Activated CD8-positive, alpha-beta memory T cell treated with anti-CD3 and anti-CD28 coated beads for 1 hour (primary cell): ENCODE measurements around the gene CYB5D1.
"Not testable (repeated sequence)": the region's sequence is repeated elsewhere in the genome, so short reads cannot be mapped to it uniquely, and the experiment has no call there.

Experiments
- DNase-seq, 2 donors: peaks; one replicate each; pipeline ENCODE4 v3.0.0-alpha.2; 2020; ENCODE audit warnings: low read depth in 1 of 2; ENCODE audit errors: extremely low read depth in 1 of 2

The CYB5D1 gene, protein sequence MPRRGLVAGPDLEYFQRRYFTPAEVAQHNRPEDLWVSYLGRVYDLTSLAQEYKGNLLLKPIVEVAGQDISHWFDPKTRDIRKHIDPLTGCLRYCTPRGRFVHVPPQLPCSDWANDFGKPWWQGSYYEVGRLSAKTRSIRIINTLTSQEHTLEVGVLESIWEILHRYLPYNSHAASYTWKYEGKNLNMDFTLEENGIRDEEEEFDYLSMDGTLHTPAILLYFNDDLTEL

DNA sequence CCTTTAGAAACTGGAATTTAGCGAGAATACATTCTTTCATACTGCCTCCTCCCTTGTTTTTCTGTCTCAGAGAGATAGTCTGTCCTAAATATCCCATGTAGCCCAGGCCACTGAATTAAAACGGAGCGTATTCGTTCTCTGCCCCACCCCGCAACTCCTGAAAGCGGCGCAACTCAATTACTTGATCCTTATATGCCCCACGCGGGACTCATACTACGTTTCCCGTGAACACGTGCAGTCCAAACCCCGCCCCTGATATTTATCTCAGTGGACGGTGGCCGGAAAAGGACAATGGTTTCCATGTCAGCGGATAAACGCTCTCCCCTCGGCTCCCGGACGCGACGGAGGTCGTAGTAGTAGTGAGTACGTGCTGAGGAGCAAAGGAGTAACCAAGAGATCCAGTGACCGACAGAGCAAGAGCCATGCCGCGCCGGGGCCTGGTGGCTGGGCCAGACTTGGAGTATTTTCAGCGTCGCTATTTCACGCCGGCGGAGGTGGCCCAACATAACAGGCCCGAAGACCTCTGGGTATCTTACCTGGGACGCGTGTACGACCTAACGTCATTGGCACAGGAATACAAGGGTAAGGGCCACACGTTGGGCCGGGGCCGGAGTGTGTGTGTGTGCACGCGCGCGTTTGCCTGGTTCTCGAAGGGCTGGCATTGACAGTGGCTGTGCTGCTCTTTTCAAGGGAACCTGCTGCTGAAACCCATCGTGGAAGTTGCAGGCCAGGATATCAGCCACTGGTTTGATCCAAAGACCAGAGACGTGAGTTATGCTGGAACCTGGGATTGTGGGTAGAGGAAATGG lies at the start of gene CYB5D1:
TSS of gene CYB5D1 (plus strand) at position 291 of the 809 bp plus-strand sequence. CDS start at position 423, 132 bp downstream.
- peak; percentile 76 to 78 for DNase-seq

DNA sequence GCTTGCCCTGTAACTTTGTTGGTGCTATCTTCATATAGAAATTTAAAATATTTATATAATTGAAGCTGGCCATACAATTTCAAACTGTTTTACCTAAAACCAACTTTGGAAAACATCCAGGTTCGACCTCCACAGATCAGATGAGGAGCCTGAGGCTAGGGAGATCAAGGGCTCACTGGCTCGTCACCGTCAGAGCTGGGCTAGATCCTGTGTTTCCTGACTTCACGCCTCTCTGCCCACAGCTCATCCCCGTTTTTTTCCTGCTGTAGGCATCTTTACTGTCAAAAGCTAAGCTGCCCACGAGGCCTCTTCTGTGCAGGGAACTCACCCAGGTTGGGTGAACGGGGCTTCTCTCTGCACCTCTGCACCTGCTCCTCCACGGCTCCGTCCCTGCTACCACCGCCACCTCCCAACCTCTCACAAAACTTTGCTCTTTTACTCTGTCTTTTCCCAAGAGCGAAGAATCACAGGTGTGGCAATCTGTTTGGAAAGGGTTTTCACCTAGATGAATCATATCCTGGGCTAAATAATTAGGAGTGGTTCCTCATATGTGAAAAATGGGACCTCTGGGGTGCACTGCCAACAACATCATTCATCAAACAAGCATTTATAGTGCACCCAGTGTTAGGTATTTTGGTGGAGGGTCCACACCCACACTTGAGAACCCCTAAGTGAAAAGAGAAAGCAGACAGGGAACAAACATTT lies 48.6 kb upstream of the CYB5D1 start:
- no peak for DNase-seq

DNA sequence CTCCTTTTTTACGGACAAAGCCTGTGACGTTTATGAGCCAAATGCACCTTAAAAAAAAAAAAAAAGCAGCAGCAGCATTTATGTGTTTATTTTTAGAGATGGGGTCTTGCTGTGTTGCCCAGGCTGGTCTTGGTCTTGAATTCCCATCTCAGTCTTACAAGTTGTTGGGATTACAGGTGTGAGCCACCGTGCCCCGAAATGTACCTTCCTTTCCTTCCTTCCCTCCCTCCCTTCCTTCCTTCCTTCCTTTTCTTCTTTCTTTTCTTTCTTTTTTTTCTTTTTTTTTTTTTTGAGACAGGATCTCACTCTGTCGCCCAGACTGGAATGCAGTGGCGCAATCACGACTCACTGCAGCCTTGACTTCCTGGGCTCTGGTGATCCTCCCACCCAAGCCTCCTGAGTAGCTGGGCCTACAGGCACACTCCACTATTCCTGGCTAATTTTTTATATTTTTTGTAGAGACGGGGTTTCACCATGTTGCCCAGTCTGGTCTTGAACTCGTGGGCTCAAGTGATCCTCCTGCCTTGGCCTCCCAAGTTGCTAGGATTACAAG lies 47.9 kb upstream of the CYB5D1 start:
- not testable (repeated sequence) for DNase-seq

DNA sequence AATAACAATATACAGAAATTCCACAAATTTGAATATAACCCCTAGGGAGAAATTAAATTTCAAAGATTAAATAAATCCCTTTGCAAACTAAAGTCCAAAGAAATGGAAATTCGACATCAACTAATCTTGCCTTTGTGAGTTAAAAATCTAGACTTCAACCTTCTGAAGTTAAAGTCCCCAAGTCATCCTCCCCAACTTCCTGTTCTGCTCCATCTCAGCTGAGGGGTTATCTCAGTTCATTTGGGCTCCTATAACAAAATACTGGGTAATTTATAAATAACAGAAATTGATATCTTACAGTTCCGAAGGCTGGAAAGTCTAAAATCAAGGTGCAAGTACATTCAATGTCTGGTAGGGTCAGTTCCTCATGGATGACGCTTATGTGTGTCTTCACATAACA lies 46.6 kb upstream of the CYB5D1 start:
- DNase-seq, result no peak

DNA sequence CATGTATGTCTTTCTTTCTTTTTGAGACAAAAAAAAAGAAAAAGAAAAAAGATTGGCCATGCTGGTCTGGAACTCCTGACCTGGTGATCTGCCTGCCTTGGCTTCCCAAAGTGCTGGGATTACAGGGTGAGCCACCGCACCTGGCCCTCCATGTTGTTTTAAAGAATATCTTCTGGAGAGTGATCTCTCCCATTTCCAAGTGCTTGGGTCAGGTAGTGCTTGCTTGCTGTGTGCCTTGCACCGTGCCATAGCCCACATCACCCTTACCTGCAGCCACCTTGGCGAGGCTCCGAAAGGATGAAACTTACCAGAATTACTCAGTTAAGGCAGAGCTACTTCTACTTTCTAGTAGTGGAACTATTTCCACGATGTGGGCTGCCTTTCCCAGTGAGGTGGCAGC lies 42.8 kb upstream of the CYB5D1 start:
- no peak for DNase-seq

DNA sequence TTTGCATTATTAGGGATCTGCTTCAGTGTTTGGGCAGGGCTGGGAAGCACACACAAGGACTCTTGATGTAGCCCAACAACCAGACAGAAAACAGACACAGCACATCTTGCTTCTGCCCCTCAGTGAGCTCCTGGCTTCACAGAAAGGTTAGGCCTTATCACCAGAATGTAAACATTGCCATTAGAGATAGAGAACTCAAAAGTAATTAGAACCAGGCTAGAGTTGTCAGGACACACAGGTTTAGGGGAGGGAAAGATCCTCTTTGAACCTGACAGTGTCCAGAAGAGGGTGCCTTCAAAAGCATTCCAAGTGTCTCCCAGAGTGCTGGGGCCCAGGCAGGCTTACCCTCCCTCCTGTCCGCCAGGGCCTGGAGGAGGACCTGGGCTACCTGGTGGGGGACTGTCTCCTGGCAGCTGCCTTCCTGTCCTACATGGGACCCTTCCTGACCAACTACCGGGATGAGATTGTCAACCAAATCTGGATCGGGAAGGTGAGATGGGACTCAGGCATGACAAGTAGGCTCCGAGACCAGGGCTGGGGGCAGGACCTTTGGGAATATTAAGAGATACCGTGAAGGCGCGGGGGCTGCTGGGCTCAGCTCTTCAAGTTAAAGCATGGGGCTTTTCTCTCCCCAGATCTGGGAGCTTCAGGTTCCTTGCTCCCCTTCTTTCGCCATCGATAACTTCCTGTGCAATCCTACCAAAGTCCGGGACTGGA lies 40.7 kb upstream of the CYB5D1 start:
- DNase-seq, result no peak

DNA sequence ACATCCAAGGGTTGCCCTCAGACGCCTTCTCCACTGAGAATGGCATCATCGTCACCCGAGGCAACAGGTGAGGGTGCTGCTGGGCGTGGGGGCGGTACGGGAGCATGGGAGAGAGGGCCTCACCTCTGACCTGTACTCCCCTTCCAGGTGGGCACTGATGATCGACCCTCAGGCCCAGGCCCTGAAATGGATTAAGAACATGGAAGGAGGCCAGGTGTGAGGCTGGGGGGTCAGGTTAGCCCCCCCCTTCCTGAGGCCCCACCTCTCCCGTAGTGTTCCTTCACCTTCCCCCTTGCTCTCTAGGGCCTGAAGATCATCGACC lies 40.2 kb upstream of the CYB5D1 start:
- no peak for DNase-seq

DNA sequence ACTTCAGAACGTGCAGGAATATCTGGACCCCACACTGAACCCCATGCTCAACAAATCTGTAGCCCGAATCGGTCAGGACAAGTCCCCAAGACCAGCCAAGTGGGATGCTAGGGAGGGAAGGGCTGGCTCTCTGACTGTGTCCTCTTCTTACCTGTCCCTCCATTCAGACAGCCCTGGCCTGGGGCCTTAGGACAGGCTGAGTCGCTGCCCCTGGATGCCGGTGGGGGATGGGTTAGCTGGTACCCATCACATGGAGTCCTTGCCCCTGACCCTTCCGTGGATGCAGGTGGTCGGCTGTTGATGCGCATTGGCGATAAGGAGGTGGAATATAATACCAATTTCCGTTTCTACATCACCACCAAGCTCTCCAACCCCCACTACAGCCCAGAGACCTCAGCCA lies 39.8 kb upstream of the CYB5D1 start:
- no peak for DNase-seq

DNA sequence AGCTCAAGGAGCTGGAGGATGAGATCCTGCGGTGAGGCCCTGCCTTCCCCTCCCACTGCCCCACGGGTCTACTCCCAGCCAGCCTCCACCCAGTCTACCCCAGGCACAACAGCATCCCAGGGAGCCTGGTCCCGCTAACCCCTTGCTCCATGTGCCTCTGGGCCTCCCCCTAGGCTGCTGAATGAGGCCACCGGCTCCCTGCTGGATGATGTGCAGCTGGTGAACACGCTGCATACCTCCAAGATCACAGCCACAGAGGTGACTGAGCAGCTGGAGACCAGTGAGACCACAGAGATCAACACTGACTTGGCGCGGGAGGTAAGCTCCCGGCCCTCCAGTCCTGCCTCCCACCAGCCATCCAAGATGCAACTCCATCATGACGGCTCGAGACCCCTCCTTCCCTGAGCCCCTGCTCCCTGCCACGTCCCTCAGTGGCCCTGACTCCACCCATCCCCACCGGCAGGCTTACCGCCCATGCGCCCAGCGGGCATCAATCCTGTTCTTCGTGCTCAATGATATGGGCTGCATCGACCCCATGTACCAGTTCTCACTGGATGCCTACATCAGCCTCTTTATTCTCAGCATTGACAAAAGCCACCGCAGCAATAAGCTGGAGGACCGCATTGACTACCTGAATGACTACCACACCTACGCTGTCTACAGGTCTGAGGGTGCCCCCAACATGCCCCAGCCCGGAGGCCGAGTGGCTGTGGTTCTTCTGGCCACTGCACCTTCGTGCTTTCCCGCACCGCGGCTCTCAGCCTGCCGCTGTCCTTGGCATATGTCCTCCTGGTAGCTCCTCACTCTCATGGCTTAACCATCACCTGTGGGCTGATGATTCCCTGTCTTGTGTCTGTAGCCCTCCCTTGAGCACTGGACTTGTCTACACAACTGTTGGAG lies 38.8 kb upstream of the CYB5D1 start:
- DNase-seq, result no peak

DNA sequence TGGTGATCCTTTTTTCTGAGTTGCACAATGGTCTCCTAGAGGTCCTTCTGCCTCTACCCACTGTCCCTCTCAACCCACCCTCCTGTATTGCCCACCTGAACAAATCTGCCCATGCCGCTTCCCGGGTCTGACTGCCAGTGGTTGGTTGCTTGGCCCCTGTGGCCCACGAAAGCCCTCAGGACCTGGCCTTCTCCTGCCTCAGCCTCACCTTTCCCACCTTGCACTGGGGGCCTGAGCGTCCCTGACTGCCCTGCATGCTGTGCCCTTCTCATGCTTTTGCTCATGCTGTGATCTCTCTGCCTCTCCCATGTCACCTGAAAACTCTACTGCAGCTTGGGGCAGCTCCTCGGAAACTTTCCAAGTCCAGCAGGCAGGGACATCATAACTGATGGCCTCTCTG lies 37.6 kb upstream of the CYB5D1 start:
- DNase-seq, result no peak

DNA sequence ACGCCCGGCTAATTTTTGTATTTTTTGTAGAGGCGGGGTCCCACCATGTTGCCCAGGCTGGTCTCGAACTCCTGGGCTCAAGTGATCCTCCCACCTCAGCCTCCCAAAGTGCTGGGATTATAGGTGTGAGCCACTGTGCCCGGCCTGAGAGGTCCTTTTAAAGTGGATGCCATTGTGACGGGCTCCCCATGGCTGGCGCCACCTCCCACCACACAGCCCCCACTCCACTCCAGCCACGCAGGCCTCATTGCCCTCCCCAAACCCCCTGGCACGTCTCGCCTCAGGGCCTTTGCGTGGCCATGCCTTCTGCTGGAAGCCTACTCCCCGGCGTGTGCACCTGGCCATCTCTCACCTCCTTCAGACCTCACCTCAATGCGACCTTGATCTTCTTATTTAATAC lies 35.7 kb upstream of the CYB5D1 start:
- DNase-seq, result no peak

DNA sequence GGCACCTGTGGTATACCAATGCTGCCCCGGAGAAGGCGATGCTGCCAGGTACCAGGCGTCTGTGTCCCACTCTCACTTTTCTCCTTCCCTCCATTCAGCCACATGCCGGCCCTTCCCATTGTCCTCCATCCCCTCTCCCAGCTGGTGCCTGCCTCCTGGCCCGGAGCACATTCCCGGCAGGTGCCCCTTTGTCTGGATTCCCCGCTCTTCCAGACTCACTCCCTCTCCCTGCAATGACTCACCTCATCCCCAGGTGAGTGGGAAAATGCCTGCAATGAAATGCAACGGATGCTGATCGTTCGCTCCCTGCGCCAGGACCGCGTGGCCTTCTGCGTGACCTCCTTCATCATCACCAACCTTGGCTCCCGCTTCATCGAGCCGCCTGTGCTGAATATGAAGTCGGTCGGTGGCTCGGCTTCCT lies 34.2 kb upstream of the CYB5D1 start:
- no peak for DNase-seq

DNA sequence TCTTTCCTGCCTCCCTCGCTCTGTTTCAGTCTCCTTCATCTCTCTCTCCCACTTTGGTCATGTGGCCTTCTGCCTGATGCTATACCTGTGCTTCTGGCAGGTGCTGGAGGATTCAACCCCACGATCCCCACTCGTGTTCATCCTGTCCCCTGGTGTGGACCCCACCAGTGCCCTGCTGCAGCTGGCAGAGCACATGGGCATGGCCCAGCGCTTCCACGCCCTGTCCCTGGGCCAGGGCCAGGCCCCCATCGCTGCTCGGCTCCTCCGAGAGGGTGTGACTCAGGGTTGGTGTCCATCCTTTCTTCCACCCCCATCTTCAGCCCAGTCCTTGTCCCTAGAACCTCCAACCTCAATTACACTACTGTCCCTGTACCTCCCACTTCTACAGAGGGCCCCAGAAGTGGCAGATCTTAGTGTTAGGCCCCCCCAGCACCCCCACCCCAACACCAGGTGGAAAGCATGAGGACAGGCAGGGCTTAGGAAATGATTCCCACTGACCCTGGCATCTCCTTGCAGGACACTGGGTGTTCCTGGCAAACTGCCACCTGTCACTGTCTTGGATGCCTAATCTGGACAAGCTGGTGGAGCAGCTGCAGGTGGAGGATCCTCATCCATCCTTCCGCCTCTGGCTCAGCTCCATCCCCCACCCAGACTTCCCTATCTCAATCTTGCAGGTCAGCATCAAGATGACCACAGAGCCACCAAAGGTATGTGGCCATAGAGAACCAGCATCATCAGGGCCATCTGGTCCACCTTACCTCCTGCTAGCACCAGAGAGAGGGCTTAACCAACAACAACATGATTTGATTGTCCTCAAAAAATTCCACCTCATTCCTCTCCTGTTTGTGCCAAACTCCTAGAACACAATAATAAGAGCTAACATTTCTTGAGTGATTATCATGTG lies 33.5 kb upstream of the CYB5D1 start:
- DNase-seq, result no peak

DNA sequence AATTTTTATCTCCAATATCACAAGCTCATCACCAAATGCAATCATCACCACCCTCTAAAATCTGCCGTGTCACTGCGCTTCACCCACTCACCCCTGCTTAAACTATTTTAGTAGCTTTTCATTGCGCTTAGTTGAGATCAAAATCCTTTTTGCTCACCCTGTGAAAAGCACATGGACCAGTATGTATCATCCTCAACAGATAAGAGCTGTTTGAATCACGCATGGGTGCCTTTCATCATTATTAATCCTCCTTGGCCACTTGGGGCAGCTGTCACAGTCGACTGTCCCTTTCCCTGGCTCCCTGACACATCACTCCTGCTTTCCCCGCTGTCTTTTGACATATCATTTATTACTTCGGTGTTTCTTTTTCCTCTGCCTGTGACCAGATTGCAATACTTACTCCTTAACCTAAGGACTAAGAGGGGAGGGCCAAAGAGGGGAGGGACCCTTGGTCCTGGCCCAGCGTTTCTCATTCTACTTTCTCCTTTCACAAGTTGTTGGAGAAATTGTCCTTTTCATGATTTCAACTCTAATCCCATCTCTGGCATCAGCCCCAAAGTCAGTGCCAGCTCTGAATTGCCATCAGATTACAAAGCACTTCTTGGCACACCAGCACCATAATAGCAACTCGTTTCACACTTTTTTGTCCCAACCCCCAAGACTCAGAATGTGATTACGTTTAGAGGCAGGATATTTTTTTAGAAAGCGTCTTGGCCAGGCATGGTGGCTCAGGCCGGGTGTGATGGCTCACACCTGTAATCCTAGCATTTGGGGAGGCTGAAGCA lies 32.4 kb upstream of the CYB5D1 start:
- DNase-seq, result no peak

DNA sequence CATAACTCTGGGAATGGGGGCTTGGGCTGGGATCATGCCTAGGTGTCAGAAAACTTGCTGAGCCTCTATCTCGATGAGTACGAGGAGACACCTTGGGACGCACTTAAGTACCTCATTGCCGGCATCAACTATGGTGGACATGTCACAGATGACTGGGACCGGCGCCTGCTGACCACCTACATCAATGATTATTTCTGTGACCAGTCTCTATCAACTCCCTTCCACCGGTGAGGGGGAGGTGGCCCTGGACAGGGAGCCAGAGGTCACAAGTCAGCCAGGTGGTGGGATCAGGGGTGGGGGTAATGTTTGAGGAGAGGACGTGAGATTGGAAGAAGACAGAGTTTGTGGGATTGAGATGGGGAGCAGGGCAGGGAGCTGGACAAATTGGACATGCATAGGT lies 27.2 kb upstream of the CYB5D1 start:
- no peak for DNase-seq

DNA sequence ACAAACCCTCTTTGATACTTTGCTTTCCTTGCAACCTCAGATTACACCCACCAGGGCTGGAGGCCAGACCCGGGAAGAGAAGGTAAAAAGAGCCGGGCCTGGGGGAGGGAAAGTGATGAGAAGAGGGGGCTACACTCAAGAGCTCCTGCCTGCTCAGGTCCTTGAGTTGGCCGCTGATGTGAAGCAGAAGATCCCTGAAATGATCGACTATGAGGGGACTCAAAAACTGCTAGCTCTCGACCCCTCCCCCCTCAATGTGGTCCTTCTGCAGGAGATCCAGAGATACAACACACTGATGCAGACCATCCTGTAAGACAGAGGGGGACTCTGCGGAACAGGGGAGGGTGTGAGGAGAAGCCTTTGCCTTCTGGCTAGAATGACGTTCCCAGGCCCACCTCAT lies 26.6 kb upstream of the CYB5D1 start:
- DNase-seq, result no peak

DNA sequence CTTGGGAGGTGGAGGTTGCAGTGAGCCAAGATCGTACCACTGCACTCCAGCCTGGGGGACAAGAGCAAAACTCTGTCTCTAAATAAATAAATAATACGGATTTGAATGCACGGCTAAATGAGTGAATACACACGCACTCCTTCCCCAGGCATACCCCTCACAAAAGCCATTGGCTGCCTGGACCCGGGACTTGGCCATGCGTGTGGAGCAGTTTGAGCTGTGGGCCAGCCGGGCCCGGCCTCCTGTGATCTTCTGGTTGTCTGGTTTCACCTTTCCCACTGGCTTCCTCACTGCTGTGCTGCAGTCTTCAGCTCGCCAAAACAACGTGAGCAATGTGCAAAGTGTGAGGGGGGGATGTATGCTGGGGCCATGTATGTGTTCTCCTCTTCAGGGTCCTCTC lies 25.4 kb upstream of the CYB5D1 start:
- no peak for DNase-seq
